Measurements from ENCODE around the gene GEMIN7.

Gene GEMIN7

DNA sequence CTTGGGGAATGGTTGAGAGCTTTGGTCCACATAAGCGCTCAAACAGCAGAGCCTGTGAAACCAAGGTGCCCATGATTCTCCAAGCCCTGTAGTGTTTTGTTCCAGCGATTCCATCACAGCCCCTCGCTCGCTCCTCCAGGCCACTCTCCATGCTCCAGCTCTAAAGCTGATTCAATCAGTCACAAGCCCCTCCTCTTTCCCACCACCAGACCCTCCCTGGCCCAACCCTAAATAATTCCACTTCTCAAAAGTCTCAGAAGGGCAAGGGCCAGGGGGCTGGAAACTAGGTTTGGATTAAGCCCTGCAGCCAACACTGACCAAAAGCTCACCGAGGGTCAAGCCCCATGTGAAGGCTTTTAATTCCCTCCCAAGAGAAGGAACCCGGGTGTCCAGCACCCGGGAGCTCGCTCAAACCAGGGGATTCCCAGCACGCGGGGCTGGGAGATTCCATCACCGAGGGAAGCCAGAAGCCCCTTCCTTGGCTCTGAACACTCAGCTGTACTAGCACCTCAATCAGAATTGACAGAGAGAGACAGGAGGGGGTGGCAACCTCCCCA lies 4.2 kb upstream of the GEMIN7 start:
- peak overlapping the region; percentile 88 for H3K9ac ChIP-seq (ENCODE audit: low read length)
- H3K27me3 ChIP-seq (ENCODE audit: low read depth, low read length), result no peaks in the 10 kb centered on the region
- peak overlapping the region; percentile 92 for H3K4me3 ChIP-seq (ENCODE audit: low read length)
- H3K27ac ChIP-seq (ENCODE audit: low read length), result peak overlapping the region; percentile 92
- peaks cover 80% of the 10 kb centered on the region for H3K79me2 ChIP-seq (ENCODE audit: low read length)
- H2AFZ ChIP-seq (ENCODE audit: low read depth, low read length), result no peak overlapping the region
- peaks cover 27% of the 10 kb centered on the region for H3K4me1 ChIP-seq (ENCODE audit: low read length)
- no peaks in the 10 kb centered on the region for H3K9me3 ChIP-seq (ENCODE audit: insufficient read depth, low read length)
- H3K36me3 ChIP-seq (replicated peaks; ENCODE audit: low read depth, low read length), result peaks cover 36% of the 10 kb centered on the region
- H3K4me2 ChIP-seq (ENCODE audit: low read length), result peak overlapping the region; percentile 92
- peaks cover 31% of the 10 kb centered on the region for H4K20me1 ChIP-seq (ENCODE audit: insufficient read depth, low read length)
- no peak for TF ChIP-seq EZH2phosphoT487 (IDR thresholded peaks at IDR 0.05; ENCODE audit: low read depth)
- TF ChIP-seq, protein P1, sequence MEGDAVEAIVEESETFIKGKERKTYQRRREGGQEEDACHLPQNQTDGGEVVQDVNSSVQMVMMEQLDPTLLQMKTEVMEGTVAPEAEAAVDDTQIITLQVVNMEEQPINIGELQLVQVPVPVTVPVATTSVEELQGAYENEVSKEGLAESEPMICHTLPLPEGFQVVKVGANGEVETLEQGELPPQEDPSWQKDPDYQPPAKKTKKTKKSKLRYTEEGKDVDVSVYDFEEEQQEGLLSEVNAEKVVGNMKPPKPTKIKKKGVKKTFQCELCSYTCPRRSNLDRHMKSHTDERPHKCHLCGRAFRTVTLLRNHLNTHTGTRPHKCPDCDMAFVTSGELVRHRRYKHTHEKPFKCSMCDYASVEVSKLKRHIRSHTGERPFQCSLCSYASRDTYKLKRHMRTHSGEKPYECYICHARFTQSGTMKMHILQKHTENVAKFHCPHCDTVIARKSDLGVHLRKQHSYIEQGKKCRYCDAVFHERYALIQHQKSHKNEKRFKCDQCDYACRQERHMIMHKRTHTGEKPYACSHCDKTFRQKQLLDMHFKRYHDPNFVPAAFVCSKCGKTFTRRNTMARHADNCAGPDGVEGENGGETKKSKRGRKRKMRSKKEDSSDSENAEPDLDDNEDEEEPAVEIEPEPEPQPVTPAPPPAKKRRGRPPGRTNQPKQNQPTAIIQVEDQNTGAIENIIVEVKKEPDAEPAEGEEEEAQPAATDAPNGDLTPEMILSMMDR (IDR thresholded peaks at IDR 0.05; ENCODE audit: low read depth, low read length), result no peak

DNA sequence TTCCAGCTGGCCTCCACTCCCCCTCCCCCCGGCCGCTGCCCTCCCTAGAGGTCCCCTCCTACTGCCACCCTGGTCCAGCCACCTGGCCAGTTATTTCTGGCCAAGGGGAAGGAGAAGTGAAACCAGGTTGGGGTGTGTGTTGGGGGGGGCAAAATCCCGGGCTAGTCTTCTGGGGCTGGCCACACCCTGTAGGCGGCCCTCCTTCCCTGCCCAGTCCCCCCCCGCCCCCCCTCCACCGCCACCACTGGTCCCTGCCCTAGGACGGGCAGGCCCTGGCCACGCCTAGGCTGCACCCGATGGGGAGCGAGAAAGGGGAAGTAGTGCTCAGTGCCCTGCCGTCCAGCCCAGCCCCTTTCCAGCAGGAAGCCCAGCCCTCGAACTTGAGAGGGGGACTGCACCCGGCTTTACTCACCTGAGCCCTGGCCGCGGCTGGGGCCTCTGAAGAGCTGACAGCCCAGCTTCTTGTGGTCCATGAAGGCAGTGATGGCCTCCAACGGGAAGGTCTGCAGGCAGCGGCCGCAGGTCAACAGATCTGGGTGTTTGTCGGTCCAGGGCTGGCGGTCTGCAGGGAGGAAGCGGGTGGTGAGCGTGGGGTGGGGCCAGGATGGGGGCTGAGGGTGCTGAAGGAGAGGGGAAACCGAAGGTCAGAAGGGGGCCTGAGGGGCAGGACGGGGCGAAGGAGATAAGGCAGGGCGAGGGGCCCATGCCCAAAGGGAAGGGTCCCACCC lies 3.6 kb upstream of the GEMIN7 start:
- Histone ChIP-seq H3K9me3 (ENCODE audit: insufficient read depth, low read length) (no peaks in the 10 kb centered on the region), H3K4me3 (ENCODE audit: low read length) (peak overlapping the region; percentile 92), H4K20me1 (ENCODE audit: insufficient read depth, low read length) (peaks cover 27% of the 10 kb centered on the region), H3K4me1 (ENCODE audit: low read length) (peaks cover 34% of the 10 kb centered on the region), H3K79me2 (ENCODE audit: low read length) (peaks cover 87% of the 10 kb centered on the region), H3K27me3 (ENCODE audit: low read depth, low read length) (no peaks in the 10 kb centered on the region), H3K9ac (ENCODE audit: low read length) (peak overlapping the region; percentile 96), H2AFZ (ENCODE audit: low read depth, low read length) (no peak overlapping the region), H3K4me2 (ENCODE audit: low read length) (peak overlapping the region; percentile 92), H3K27ac (ENCODE audit: low read length) (peak overlapping the region; percentile 92), H3K36me3 (replicated peaks; ENCODE audit: low read depth, low read length) (peaks cover 29% of the 10 kb centered on the region)
- no peak for TF ChIP-seq EZH2phosphoT487 (IDR thresholded peaks at IDR 0.05; ENCODE audit: low read depth)
- TF ChIP-seq, protein P1 (IDR thresholded peaks at IDR 0.05; ENCODE audit: low read depth, low read length), result no peak

- Histone ChIP-seq H3K4me1 (ENCODE audit: low read length) (peaks cover 38% of the 10 kb centered on the region), H3K9ac (ENCODE audit: low read length) (peak within 1 kb of the TSS; percentile 96), H2AFZ (ENCODE audit: low read depth, low read length) (peak within 1 kb of the TSS; percentile 58), H4K20me1 (ENCODE audit: insufficient read depth, low read length) (peaks cover 21% of the 10 kb centered on the region), H3K4me2 (ENCODE audit: low read length) (peak within 1 kb of the TSS; percentile 92), H3K27me3 (ENCODE audit: low read depth, low read length) (no peaks in the 10 kb centered on the region), H3K27ac (ENCODE audit: low read length) (peak within 1 kb of the TSS; percentile 92), H3K79me2 (ENCODE audit: low read length) (peaks cover 90% of the 10 kb centered on the region), H3K9me3 (ENCODE audit: insufficient read depth, low read length) (no peaks in the 10 kb centered on the region), H3K4me3 (ENCODE audit: low read length) (peak within 1 kb of the TSS; percentile 92), H3K36me3 (replicated peaks; ENCODE audit: low read depth, low read length) (peaks cover 30% of the 10 kb centered on the region)
- TF ChIP-seq, protein P1 (IDR thresholded peaks at IDR 0.05; ENCODE audit: low read depth, low read length), result no peak
- TF ChIP-seq EZH2phosphoT487 (IDR thresholded peaks at IDR 0.05; ENCODE audit: low read depth), result no peak
These were observed 2.8 kb upstream of the GEMIN7 start, which contains the start of gene ZNF296 for GRCh38 chr19:45076029-45076850. ZNF296 (minus strand) TSS chr19:45076478; CDS start chr19:45076373, 105 bp downstream.
